NB4 (cell line): ENCODE data around the gene CFAP70.

Experiments used
- DNase-seq: peaks from one replicate; pipeline ENCODE4 v3.0.0; 2010; ENCODE audit warnings: low read depth
- H3K4me3 ChIP-seq: one replicate; pipeline ENCODE4 v1.5.1; 2011; ENCODE audit warnings: mild to moderate bottlenecking, low read depth, low read length, moderate library complexity
- MYC ChIP-seq: IDR thresholded peaks from 2 replicates; pipeline ENCODE4 v1.6.1; 2011; ENCODE audit warnings: low read depth, low read length
- POLR2A ChIP-seq: IDR thresholded peaks from 2 replicates; pipeline ENCODE4 v1.6.1; 2011; ENCODE audit warnings: mild to moderate bottlenecking; ENCODE audit not compliant: insufficient read length; ENCODE audit errors: extremely low read depth
- TF ChIP-seq, protein P1 (sequence below): IDR thresholded peaks from 2 replicates; pipeline ENCODE4 v1.6.1; 2011; ENCODE audit warnings: low read depth, low read length
- TF ChIP-seq, protein P2 (sequence below): IDR thresholded peaks from one replicate; pipeline ENCODE4 v1.5.1; 2012; ENCODE audit warnings: low read depth, low read length

CFAP70 gene

DNA sequence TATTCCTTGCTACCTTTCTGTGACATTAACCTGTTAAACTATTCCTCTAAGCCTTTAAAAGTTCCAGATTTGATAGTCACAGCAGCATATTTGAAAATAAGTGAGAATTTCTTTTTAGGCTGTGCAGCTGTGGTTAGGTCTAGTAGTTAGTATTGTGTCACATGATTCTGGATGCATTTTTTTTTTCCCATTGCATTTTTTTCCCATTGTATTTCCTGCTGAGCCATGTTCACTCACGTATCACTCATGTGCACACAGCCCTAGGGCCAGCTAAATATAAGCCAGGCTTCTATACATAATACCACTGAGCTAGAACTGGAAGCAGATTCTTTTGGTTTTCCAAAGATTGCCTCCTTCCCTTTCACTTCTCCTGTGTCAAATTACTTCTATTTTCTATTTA lies 149.0 kb downstream of the CFAP70 start:
- H3K4me3 ChIP-seq, result no peak overlapping the region
- no peak for TF ChIP-seq POLR2A
- TF ChIP-seq MYC, result no peak
- TF ChIP-seq, protein P1, sequence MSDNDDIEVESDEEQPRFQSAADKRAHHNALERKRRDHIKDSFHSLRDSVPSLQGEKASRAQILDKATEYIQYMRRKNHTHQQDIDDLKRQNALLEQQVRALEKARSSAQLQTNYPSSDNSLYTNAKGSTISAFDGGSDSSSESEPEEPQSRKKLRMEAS, result no peak
- TF ChIP-seq, protein P2, sequence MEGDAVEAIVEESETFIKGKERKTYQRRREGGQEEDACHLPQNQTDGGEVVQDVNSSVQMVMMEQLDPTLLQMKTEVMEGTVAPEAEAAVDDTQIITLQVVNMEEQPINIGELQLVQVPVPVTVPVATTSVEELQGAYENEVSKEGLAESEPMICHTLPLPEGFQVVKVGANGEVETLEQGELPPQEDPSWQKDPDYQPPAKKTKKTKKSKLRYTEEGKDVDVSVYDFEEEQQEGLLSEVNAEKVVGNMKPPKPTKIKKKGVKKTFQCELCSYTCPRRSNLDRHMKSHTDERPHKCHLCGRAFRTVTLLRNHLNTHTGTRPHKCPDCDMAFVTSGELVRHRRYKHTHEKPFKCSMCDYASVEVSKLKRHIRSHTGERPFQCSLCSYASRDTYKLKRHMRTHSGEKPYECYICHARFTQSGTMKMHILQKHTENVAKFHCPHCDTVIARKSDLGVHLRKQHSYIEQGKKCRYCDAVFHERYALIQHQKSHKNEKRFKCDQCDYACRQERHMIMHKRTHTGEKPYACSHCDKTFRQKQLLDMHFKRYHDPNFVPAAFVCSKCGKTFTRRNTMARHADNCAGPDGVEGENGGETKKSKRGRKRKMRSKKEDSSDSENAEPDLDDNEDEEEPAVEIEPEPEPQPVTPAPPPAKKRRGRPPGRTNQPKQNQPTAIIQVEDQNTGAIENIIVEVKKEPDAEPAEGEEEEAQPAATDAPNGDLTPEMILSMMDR, result no peak
- no peak for DNase-seq

DNA sequence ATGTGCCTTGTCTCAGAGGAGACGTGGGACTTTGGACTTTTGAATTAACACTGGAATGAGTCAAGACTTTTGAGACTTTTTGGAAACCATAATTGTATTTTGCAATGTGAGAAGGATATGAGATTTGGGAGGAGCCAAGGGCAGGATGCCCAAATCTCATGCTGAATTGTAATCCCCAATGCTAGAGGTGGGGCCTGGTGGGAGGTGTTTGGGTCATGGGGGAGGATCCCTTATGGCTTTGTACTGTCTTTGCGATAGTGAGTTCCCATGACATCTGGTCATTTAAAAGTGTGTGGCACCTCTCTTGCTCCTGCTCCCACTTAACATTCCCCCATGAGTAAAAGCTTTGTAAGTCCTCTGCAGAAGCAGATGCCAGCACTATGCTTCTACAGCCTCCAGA lies 150.8 kb downstream of the CFAP70 start:
- no peak for TF ChIP-seq MYC
- TF ChIP-seq, protein P2, result no peak
- TF ChIP-seq, protein P1, result no peak
- TF ChIP-seq POLR2A, result no peak
- H3K4me3 ChIP-seq, result no peak overlapping the region
- no peak for DNase-seq

DNA sequence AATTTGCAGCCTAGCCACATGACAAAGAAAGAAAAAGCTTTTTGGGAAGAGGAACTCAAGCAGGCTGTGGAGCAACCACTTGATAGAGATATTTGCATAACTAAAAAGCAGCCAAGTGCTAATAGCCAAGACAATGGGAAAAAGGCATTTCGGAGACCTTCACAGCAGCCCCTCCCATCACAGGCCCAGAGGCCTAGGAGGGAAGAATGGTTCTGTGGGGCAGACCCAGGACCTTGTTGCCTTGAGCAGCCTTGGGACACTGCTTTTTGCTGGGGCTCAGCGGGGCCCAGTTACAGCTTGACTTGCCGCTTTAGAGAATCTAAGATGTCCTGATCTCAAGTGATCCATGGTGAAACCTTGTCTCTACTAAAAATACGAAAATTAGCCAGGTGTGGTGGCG lies 152.3 kb downstream of the CFAP70 start:
- TF ChIP-seq POLR2A, result no peak
- TF ChIP-seq MYC, result no peak
- TF ChIP-seq, protein P2, result no peak
- TF ChIP-seq, protein P1, result no peak
- H3K4me3 ChIP-seq, result no peak overlapping the region
- DNase-seq, result no peak

DNA sequence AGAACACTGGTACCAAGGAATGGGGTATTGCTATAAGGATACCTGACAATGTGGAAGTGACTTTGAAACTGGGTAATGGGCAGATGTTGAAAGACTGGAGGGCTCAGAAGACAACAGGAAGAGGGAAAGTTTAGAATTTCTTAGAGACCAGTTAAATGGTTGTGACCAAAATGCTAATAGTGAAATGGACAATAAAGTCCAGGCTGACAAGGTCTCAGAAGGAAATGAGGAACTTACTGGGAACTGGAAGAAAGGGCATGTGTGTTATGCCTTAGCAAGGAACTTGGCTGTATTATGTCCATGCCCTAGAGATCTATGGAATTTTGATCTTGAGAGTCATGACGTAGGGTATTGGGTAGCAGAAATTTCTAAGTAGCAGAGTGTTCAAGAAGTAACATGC lies 152.8 kb downstream of the CFAP70 start:
- no peak for DNase-seq

DNA sequence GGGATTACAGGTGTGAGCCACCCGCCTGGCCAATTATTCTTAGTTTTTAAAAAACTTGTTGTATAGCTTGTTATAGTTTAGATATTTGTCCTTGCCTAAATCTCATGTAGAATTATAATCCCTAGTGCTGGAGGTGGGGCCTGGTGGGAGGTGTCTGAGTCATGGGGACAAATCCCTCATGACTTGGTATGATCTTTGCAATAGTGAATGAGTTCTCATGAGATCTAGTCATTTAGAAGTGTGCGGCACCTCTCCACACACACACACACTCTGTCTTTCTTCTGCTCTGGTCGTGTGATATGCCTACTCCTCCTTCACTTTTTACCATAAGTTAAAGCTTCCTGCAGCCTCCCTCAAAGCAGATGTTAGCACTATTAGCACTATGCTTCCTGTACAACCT lies 153.6 kb downstream of the CFAP70 start:
- no peak for DNase-seq
- TF ChIP-seq, protein P2, result no peak
- TF ChIP-seq, protein P1, result no peak
- TF ChIP-seq MYC (no peak), POLR2A (no peak)
- no peak overlapping the region for H3K4me3 ChIP-seq

More for the DNA sequence above, 152.8 kb downstream of the CFAP70 start:
- no peak overlapping the region for H3K4me3 ChIP-seq
- TF ChIP-seq POLR2A, result no peak
- TF ChIP-seq, protein P2, result no peak
